Mesendoderm (in vitro differentiated cells): Measurements from ENCODE around the gene ZNF800. TPM values are rescaled to one million over a fixed set of nuclear protein-coding genes. Genes with fewer than 3 reads are reported as not detected.

ENCODE experiments used
- DNase-seq: peaks from one replicate; pipeline ENCODE4 v3.0.0; 2013
- H2AK5ac ChIP-seq: 2 replicates; pipeline ENCODE4 v1.6.1; 2013; ENCODE audit warnings: low read length, inconsistent platforms
- H2BK120ac ChIP-seq: 2 replicates; pipeline ENCODE4 v1.6.1; 2013; ENCODE audit warnings: low read depth, mild to moderate bottlenecking, low read length, moderate library complexity, mixed read lengths
- H2BK15ac ChIP-seq: replicated peaks from 2 replicates; pipeline ENCODE4 v1.6.1; 2013; ENCODE audit warnings: low read depth, mild to moderate bottlenecking, moderate library complexity
- H2BK5ac ChIP-seq: 2 replicates; pipeline ENCODE4 v1.6.1; 2013; ENCODE audit warnings: low read length, inconsistent platforms
- H3K18ac ChIP-seq: 2 replicates; pipeline ENCODE4 v1.6.1; 2013; ENCODE audit warnings: mild to moderate bottlenecking, low read length, mixed read lengths
- H3K23ac ChIP-seq: one replicate; pipeline ENCODE4 v1.6.1; 2013; ENCODE audit warnings: low read length
- H3K27ac ChIP-seq: 2 replicates; pipeline ENCODE4 v1.5.1; 2013; ENCODE audit warnings: low read depth, mild to moderate bottlenecking, inconsistent platforms, low read length, moderate library complexity
- H3K27me3 ChIP-seq: 2 replicates; pipeline ENCODE4 v1.6.1; 2013; ENCODE audit warnings: low read length, control low read depth, mild to moderate bottlenecking, inconsistent platforms; ENCODE audit not compliant: insufficient read depth, poor library complexity
- H3K36me3 ChIP-seq: 2 replicates; pipeline ENCODE4 v1.6.1; 2013; ENCODE audit warnings: low read length, inconsistent platforms; ENCODE audit not compliant: control insufficient read depth, insufficient read depth
- H3K4ac ChIP-seq: one replicate; pipeline ENCODE4 v1.6.1; 2013; ENCODE audit warnings: low read depth, mild to moderate bottlenecking, low read length, moderate library complexity
- H3K4me1 ChIP-seq: 2 replicates; pipeline ENCODE4 v1.6.1; 2013; ENCODE audit warnings: low read depth, low read length, inconsistent platforms; ENCODE audit not compliant: control insufficient read depth
- H3K4me2 ChIP-seq: 2 replicates; pipeline ENCODE4 v1.6.1; 2013; ENCODE audit warnings: low read length
- H3K4me3 ChIP-seq: 2 replicates; pipeline ENCODE4 v1.5.1; 2013; ENCODE audit warnings: mild to moderate bottlenecking, low read length
- H3K56ac ChIP-seq: one replicate; pipeline ENCODE4 v1.6.1; 2013; ENCODE audit warnings: low read length
- H3K79me1 ChIP-seq: 2 replicates; pipeline ENCODE4 v1.6.1; 2013; ENCODE audit warnings: low read length, inconsistent platforms
- H3K79me2 ChIP-seq: 2 replicates; pipeline ENCODE4 v1.6.1; 2013; ENCODE audit warnings: mild to moderate bottlenecking, low read length; ENCODE audit not compliant: control insufficient read depth, insufficient read depth
- H3K9ac ChIP-seq: 2 replicates; pipeline ENCODE4 v1.6.1; 2013; ENCODE audit warnings: low read length, inconsistent platforms
- H4K5ac ChIP-seq: one replicate; pipeline ENCODE4 v1.6.1; 2013; ENCODE audit warnings: low read length
- H4K8ac ChIP-seq: one replicate; pipeline ENCODE4 v1.6.1; 2013; ENCODE audit warnings: low read depth, mild to moderate bottlenecking, control low read depth, low read length, moderate library complexity
- WGBS: extraction: QIAGEN DNeasy Blood & Tissue Kit; methylation state at CpG from one replicate; pipeline ENCODE4 v1.1.7; 2013; ENCODE audit warnings: low lambda C conversion rate, missing lambda C conversion rate; ENCODE audit not compliant: insufficient coverage; ENCODE audit errors: extremely low coverage; 5-methylcytosine and 5-hydroxymethylcytosine counted together
- polyA plus RNA-seq, 2 experiments: library from polyadenylated mRNA; stranded (reverse); fragments of 200-250 nt; gene quantifications; one replicate each; pipeline ENCODE4 v1.2.3, GENCODE V29; 2013

ZNF800 gene
- 7.3 TPM for polyA plus RNA-seq (2013, experiment 1 of 2)
- polyA plus RNA-seq (2013, experiment 2 of 2), result 7.9 TPM

DNA sequence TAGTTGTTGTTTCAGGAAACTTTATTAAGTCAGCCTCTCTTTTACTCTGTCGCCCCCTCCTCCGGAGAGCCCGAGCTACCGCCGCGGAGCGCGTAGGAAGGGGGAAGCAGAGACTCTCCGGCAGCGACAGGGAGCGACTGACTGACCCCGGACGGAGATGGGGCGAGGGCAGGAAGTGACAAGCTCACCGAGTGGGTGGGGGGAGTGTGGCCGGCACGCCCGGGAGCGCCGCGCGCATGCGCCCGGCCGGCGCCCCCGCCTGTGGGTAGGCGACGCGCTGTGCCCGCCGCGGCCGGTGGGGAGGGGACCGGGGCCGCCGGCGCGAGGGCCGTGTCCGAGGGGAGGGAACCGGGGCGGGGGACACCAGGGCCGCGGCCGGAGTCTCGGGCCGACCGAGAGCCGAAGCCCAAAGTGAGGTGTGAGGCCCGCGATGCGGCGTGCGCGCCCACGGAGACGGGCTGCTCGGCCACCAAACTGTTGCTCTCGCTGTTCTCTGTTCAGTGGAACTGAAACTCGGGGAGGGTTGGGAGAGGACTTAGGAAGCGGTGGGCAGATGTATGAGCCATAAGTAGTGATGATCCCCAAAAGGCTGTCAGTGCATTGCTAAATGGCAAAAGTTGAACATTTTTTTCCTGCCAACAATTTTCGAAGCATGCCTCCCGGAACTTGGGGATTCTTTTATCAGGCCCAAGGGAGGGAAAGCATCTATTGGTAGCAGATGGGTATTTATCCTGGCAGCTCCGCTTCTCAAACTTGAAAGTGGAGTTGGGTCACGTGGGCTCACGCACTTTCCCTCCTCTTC is at the start of gene ZNF800:
Gene ZNF800, minus strand, starts transcription at position 143 of the 802 bp plus-strand sequence. CDS start 1,151 bp downstream, outside the sequence.
- Histone ChIP-seq H4K5ac (no peak within 1 kb of the TSS), H3K27ac (peak within 1 kb of the TSS; percentile 57), H3K23ac (peak within 1 kb of the TSS; percentile 45), H2BK5ac (no peak within 1 kb of the TSS), H3K79me1 (no peaks in the 10 kb centered on the region), H2AK5ac (no peak within 1 kb of the TSS), H3K56ac (peak within 1 kb of the TSS; percentile 95), H3K79me2 (no peaks in the 10 kb centered on the region), H3K4me3 (peak within 1 kb of the TSS; percentile 79), H2BK120ac (no peak within 1 kb of the TSS), H3K9ac (peak within 1 kb of the TSS; percentile 79), H3K4me1 (no peaks in the 10 kb centered on the region), H3K36me3 (no peaks in the 10 kb centered on the region), H3K27me3 (no peaks in the 10 kb centered on the region), H4K8ac (no peak within 1 kb of the TSS), H3K4me2 (peak within 1 kb of the TSS; percentile 81), H3K18ac (peak within 1 kb of the TSS; percentile 89), H2BK15ac (no peak within 1 kb of the TSS), H3K4ac (no peak within 1 kb of the TSS)
- peak; percentile 88 for DNase-seq
- WGBS, result no CpG with 5 or more reads among the region's 67 CpGs

DNA sequence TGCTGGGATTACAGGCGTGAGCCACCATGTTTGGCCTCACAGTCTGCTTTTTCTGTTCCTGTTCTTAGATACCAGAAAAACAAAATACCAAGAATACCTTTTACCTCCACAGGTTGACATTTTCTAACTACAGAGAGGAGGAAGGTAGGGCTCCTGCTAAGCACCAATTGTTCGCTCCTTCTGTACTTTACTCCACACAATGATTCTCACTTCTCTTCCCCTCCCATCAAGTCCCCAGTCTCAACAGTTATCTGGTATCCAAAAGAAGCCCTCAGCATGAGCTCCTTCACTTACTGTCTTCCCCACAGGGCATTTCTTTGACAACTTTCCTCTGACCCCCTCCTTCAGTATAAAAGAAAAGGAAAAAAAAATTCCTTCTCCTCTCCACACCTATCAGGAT is 47.7 kb upstream of the ZNF800 start:
- Histone ChIP-seq H3K18ac (no peak overlapping the region), H2BK120ac (no peak overlapping the region), H3K9ac (no peak overlapping the region), H3K4me1 (no peaks in the 10 kb centered on the region), H3K27me3 (no peaks in the 10 kb centered on the region), H4K8ac (no peak overlapping the region), H4K5ac (no peak overlapping the region), H3K56ac (no peak overlapping the region), H3K79me2 (no peaks in the 10 kb centered on the region), H3K27ac (no peak overlapping the region), H3K4ac (no peak overlapping the region), H3K36me3 (no peaks in the 10 kb centered on the region), H2BK15ac (no peak overlapping the region), H3K4me2 (no peak overlapping the region), H2AK5ac (no peak overlapping the region), H3K79me1 (no peaks in the 10 kb centered on the region), H2BK5ac (no peak overlapping the region), H3K23ac (no peak overlapping the region), H3K4me3 (no peak overlapping the region)
- no CpG with 5 or more reads among the region's 2 CpGs for WGBS
- DNase-seq, result peak; percentile 63

DNA sequence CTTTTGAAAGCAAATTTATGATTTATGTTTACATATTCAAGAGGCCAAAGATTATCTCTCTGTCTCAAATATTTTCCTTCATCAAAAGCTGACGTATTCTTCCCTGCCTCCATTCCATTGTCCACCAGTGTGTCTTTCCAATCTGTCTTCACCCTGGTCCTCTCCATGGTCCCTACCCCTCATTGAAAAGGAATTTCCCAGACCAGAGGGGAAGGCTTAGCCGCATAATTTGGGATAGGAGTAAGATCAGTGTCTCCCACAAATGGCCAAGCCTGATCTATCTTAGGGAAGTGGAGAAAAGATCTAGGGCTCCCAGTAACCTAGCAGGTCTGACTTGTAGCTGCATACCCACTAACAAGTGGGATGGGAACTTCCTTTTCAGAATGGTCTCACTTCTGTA is 46.3 kb upstream of the ZNF800 start:
- H3K79me1 ChIP-seq, result no peaks in the 10 kb centered on the region
- H3K4me2 ChIP-seq, result no peak overlapping the region
- no peak overlapping the region for H3K56ac ChIP-seq
- no peak overlapping the region for H4K5ac ChIP-seq
- no peak for DNase-seq
- no CpG with 5 or more reads among the region's 2 CpGs for WGBS
- no peak overlapping the region for H3K27ac ChIP-seq
- H4K8ac ChIP-seq, result no peak overlapping the region
- H3K4ac ChIP-seq, result no peak overlapping the region
- no peak overlapping the region for H3K23ac ChIP-seq
- no peak overlapping the region for H3K4me3 ChIP-seq
- no peak overlapping the region for H3K9ac ChIP-seq
- H3K4me1 ChIP-seq, result no peaks in the 10 kb centered on the region
- H3K79me2 ChIP-seq, result no peaks in the 10 kb centered on the region
- H2BK5ac ChIP-seq, result no peak overlapping the region
- H2BK15ac ChIP-seq, result no peak overlapping the region
- H3K27me3 ChIP-seq, result no peaks in the 10 kb centered on the region
- no peak overlapping the region for H2BK120ac ChIP-seq
- H3K18ac ChIP-seq, result no peak overlapping the region
- no peak overlapping the region for H2AK5ac ChIP-seq
- H3K36me3 ChIP-seq, result no peaks in the 10 kb centered on the region

- Histone ChIP-seq H3K23ac (no peak overlapping the region), H2BK5ac (no peak overlapping the region), H4K8ac (no peak overlapping the region), H3K9ac (no peak overlapping the region), H3K79me2 (no peaks in the 10 kb centered on the region), H3K36me3 (no peaks in the 10 kb centered on the region), H3K4me3 (no peak overlapping the region), H3K18ac (no peak overlapping the region), H3K56ac (no peak overlapping the region), H3K4me2 (no peak overlapping the region), H3K27ac (no peak overlapping the region), H2AK5ac (no peak overlapping the region), H3K79me1 (no peaks in the 10 kb centered on the region), H3K4ac (no peak overlapping the region), H4K5ac (no peak overlapping the region), H2BK15ac (no peak overlapping the region), H3K4me1 (no peaks in the 10 kb centered on the region), H2BK120ac (no peak overlapping the region), H3K27me3 (no peaks in the 10 kb centered on the region)
- peak; percentile 3 for DNase-seq
- whole genome bisulfite sequencing, result no CpG with 5 or more reads among the region's 2 CpGs
Measured at GRCh38 chr7:127437837-127438236, 45.3 kb upstream of the ZNF800 start.

GRCh38 chr7:127437241-127437640 is 44.7 kb upstream of the ZNF800 start:
- Histone ChIP-seq H3K4me2 (no peak overlapping the region), H2BK120ac (no peak overlapping the region), H3K4ac (no peak overlapping the region), H2BK5ac (no peak overlapping the region), H3K4me3 (no peak overlapping the region), H4K5ac (no peak overlapping the region), H3K27me3 (no peaks in the 10 kb centered on the region), H2AK5ac (no peak overlapping the region), H3K27ac (no peak overlapping the region), H3K23ac (no peak overlapping the region), H3K79me2 (no peaks in the 10 kb centered on the region), H3K9ac (no peak overlapping the region), H3K18ac (no peak overlapping the region), H4K8ac (no peak overlapping the region), H2BK15ac (no peak overlapping the region), H3K56ac (no peak overlapping the region), H3K79me1 (no peaks in the 10 kb centered on the region), H3K36me3 (no peaks in the 10 kb centered on the region), H3K4me1 (no peaks in the 10 kb centered on the region)
- no peak for DNase-seq
- WGBS, result no CpG with 5 or more reads among the region's 3 CpGs
